DMS114 treated with DMSO at 0.1 percent for 48 hours (cell line): ENCODE results near the gene XRN2.
"Not testable (repeated sequence)": the region's sequence is repeated elsewhere in the genome, so short reads cannot be mapped to it uniquely, and the experiment has no call there.

ENCODE experiments used
- DNase-seq: peaks from one replicate; lab custom pipeline; 2025; ENCODE audit not compliant: unreplicated experiment; lab: John Stamatoyannopoulos, UW

The XRN2 gene

GRCh38 chr20:21413996-21414395, 110.9 kb downstream of the XRN2 start:
- DNase-seq: not testable (repeated sequence)

GRCh38 chr20:21419147-21419546, 116.0 kb downstream of the XRN2 start:
- DNase-seq: not testable (repeated sequence)

GRCh38 chr20:21421601-21422236, 118.6 kb downstream of the XRN2 start:
- no peak for DNase-seq

GRCh38 chr20:21423712-21424111, 120.6 kb downstream of the XRN2 start:
- DNase-seq: not testable (repeated sequence)

GRCh38 chr20:21424846-21425245, 121.7 kb downstream of the XRN2 start:
- DNase-seq: no peak

GRCh38 chr20:21430020-21430419, 126.9 kb downstream of the XRN2 start:
- DNase-seq: no peak

- DNase-seq: no peak
Measured at GRCh38 chr20:21432911-21433310, 129.8 kb downstream of the XRN2 start.

- no peak for DNase-seq
Measured at GRCh38 chr20:21433329-21433890, 130.3 kb downstream of the XRN2 start.

- DNase-seq: no peak
Measured at GRCh38 chr20:21435576-21435975, 132.4 kb downstream of the XRN2 start.

GRCh38 chr20:21436205-21436604, 133.1 kb downstream of the XRN2 start:
- DNase-seq: no peak

- DNase-seq: no peak
Measured at GRCh38 chr20:21437248-21437647, 134.1 kb downstream of the XRN2 start.

GRCh38 chr20:21437816-21438215, 134.7 kb downstream of the XRN2 start:
- no peak for DNase-seq
